Measurements from ENCODE around the gene SDC3.

GRCh38 chr1:30864681-30865080 lies 43.9 kb downstream of the SDC3 start:
- TF ChIP-seq CTCF (IDR thresholded peaks at IDR 0.05) (no peak), POLR2A (IDR thresholded peaks at IDR 0.05) (no peak)
